IMR-90 (cell line): ENCODE measurements around the gene OPRL1. TPM values are rescaled to one million over a fixed set of nuclear protein-coding genes. Genes with fewer than 3 reads are reported as not detected.

Experiments
- ATAC-seq: fragments of 200-7000 bp; cut with Tn5 transposase; 2 replicates; pipeline ENCODE4 v1.9.1; 2020; ENCODE audit warnings: low read depth, mild to moderate bottlenecking, moderate library complexity
- BruUV-seq: library from RNA; stranded (reverse); fragments of 400-500 nt; replicated peaks from 2 replicates; lab custom pipeline; 2021; lab: Mats Ljungman, UMichigan
- CTCF ChIA-PET: fragments of 300-600 bp; formaldehyde crosslinking; extraction: SDS; loops from one replicate; lab custom pipeline; 2021; ENCODE audit warnings: antibody characterized with exemption; lab: Yijun Ruan, JAX
- POLR2A ChIA-PET: fragments of 300-600 bp; sonication (Branson Sonifier 250); formaldehyde crosslinking; loops from one replicate; lab custom pipeline; 2022; ENCODE audit warnings: antibody characterized with exemption; ENCODE audit not compliant: unreplicated experiment; lab: Charles Lee
- DNase-seq: peaks from one replicate; pipeline ENCODE4 v3.0.0; 2013
- H2AFZ ChIP-seq: replicated peaks from 2 replicates; pipeline ENCODE3; 2013; ENCODE audit warnings: low read length, mild to moderate bottlenecking; ENCODE audit not compliant: poor library complexity
- H2AK5ac ChIP-seq: 2 replicates; pipeline ENCODE4 v1.6.1; 2013; ENCODE audit warnings: low read depth, low read length, inconsistent platforms
- H2AK9ac ChIP-seq: replicated peaks from 2 replicates; pipeline ENCODE3; 2013; ENCODE audit warnings: mild to moderate bottlenecking, low read depth, low read length, moderate library complexity; ENCODE audit not compliant: poor library complexity
- H2BK120ac ChIP-seq: 2 replicates; pipeline ENCODE4 v1.6.1; 2013; ENCODE audit warnings: low read depth, low read length, inconsistent platforms
- H2BK15ac ChIP-seq: 3 replicates; pipeline ENCODE4 v1.6.1; 2013; ENCODE audit warnings: low read depth, low read length, inconsistent platforms
- H2BK20ac ChIP-seq: 2 replicates; pipeline ENCODE4 v1.6.1; 2013; ENCODE audit warnings: low read depth, mild to moderate bottlenecking, inconsistent platforms, low read length, moderate library complexity
- H2BK5ac ChIP-seq: 2 replicates; pipeline ENCODE4 v1.6.1; 2013; ENCODE audit warnings: mild to moderate bottlenecking, low read depth, low read length, inconsistent platforms; ENCODE audit not compliant: poor library complexity, severe bottlenecking
- H3K14ac ChIP-seq: replicated peaks from 2 replicates; pipeline ENCODE4 v1.6.1; 2013; ENCODE audit warnings: low read depth, low read length, inconsistent platforms
- H3K18ac ChIP-seq: 2 replicates; pipeline ENCODE4 v1.6.1; 2013; ENCODE audit warnings: low read depth, low read length, control low read depth
- H3K23ac ChIP-seq: 2 replicates; pipeline ENCODE4 v1.6.1; 2013; ENCODE audit warnings: low read depth, low read length, inconsistent platforms
- H3K27ac ChIP-seq: 2 replicates; pipeline ENCODE4 v1.5.1; 2013; ENCODE audit warnings: mild to moderate bottlenecking, control low read depth, low read length; ENCODE audit not compliant: insufficient read depth
- H3K27me3 ChIP-seq: 2 replicates; pipeline ENCODE4 v1.6.1; 2013; ENCODE audit warnings: low read length; ENCODE audit not compliant: control insufficient read depth, insufficient read depth
- H3K36me3 ChIP-seq: 2 replicates; pipeline ENCODE4 v1.6.1; 2013; ENCODE audit warnings: low read length, mixed read lengths; ENCODE audit not compliant: control insufficient read depth, insufficient read depth
- H3K4ac ChIP-seq: 2 replicates; pipeline ENCODE4 v1.6.1; 2013; ENCODE audit warnings: low read depth, low read length, inconsistent platforms
- H3K4me1 ChIP-seq: 2 replicates; pipeline ENCODE4 v1.6.1; 2013; ENCODE audit warnings: low read length, mixed read lengths; ENCODE audit not compliant: control insufficient read depth, insufficient read depth
- H3K4me2 ChIP-seq: 2 replicates; pipeline ENCODE4 v1.6.1; 2013; ENCODE audit warnings: low read depth, mild to moderate bottlenecking, control low read depth, low read length, moderate library complexity
- H3K4me3 ChIP-seq: 2 replicates; pipeline ENCODE4 v1.5.1; 2013; ENCODE audit warnings: low read depth, mild to moderate bottlenecking, control low read depth, low read length, moderate library complexity; ENCODE audit not compliant: insufficient read depth
- H3K56ac ChIP-seq: 2 replicates; pipeline ENCODE4 v1.6.1; 2013; ENCODE audit warnings: low read length, inconsistent platforms; ENCODE audit not compliant: insufficient read depth; ENCODE audit errors: extremely low read depth
- H3K79me1 ChIP-seq, 2 experiments: 2 replicates each; pipeline ENCODE4 v1.6.1; 2013; ENCODE audit warnings: low read length in 2 of 2, inconsistent platforms in 1 of 2, low read depth in 1 of 2
- H3K9ac ChIP-seq: 2 replicates; pipeline ENCODE4 v1.6.1; 2013; ENCODE audit warnings: low read depth, low read length, control low read depth
- H3K9me1 ChIP-seq: 2 replicates; pipeline ENCODE4 v1.6.1; 2013; ENCODE audit warnings: low read length, inconsistent platforms; ENCODE audit not compliant: insufficient read depth
- H3K9me3 ChIP-seq: 2 replicates; pipeline ENCODE4 v1.6.1; 2013; ENCODE audit warnings: low read length; ENCODE audit not compliant: control insufficient read depth, insufficient read depth
- H4K20me1 ChIP-seq: 2 replicates; pipeline ENCODE4 v1.6.1; 2013; ENCODE audit warnings: low read length, inconsistent platforms; ENCODE audit not compliant: insufficient read depth
- H4K5ac ChIP-seq: 2 replicates; pipeline ENCODE4 v1.6.1; 2013; ENCODE audit warnings: mild to moderate bottlenecking, low read depth, low read length, control low read depth
- H4K8ac ChIP-seq, 2 experiments: 2 replicates each; pipeline ENCODE4 v1.6.1; 2013; ENCODE audit warnings: low read depth in 2 of 2, low read length in 2 of 2, control low read depth in 1 of 2, inconsistent platforms in 1 of 2
- H4K91ac ChIP-seq: 2 replicates; pipeline ENCODE4 v1.6.1; 2013; ENCODE audit warnings: low read depth, low read length, inconsistent platforms; ENCODE audit not compliant: insufficient read depth
- BHLHE40 ChIP-seq: fragments of 150-350 bp; IDR thresholded peaks from 2 replicates; pipeline ENCODE4 v1.6.1; 2016; ENCODE audit warnings: mild to moderate bottlenecking, low read depth, low read length
- CEBPB ChIP-seq: IDR thresholded peaks from 2 replicates; pipeline ENCODE4 v1.6.1; 2012; ENCODE audit warnings: low read depth, low read length, improper control_type of control experiment
- CHD1 ChIP-seq: IDR thresholded peaks from 2 replicates; pipeline ENCODE4 v1.6.1; 2012; ENCODE audit warnings: low read depth, low read length, improper control_type of control experiment
- CTCF ChIP-seq: conservative IDR thresholded peaks from 2 replicates; pipeline ENCODE4 v1.5.1; 2012; ENCODE audit warnings: mild to moderate bottlenecking, low read depth, low read length, improper control_type of control experiment
- ELK1 ChIP-seq: fragments of 150-350 bp; IDR thresholded peaks from 2 replicates; pipeline ENCODE4 v1.6.1; 2016; ENCODE audit warnings: low read depth, mild to moderate bottlenecking, low read length, moderate library complexity, borderline replicate concordance
- FOS ChIP-seq: fragments of 150-350 bp; IDR thresholded peaks from 2 replicates; pipeline ENCODE4 v1.6.1; 2016; ENCODE audit warnings: low read depth, low read length
- MAFK ChIP-seq: IDR thresholded peaks from 2 replicates; pipeline ENCODE4 v1.6.1; 2012; ENCODE audit warnings: low read depth, low read length, improper control_type of control experiment
- MAZ ChIP-seq: IDR thresholded peaks from 2 replicates; pipeline ENCODE4 v1.6.1; 2012; ENCODE audit warnings: low read depth, mild to moderate bottlenecking, low read length, improper control_type of control experiment, moderate library complexity, borderline replicate concordance
- MXI1 ChIP-seq: IDR thresholded peaks from 2 replicates; pipeline ENCODE4 v1.6.1; 2012; ENCODE audit warnings: low read depth, mild to moderate bottlenecking, low read length, moderate library complexity, borderline replicate concordance
- NFE2L2 ChIP-seq: fragments of 150-350 bp; IDR thresholded peaks from 2 replicates; pipeline ENCODE4 v1.6.1; 2016; ENCODE audit warnings: low read depth, mild to moderate bottlenecking, low read length
- POLR2A ChIP-seq: IDR thresholded peaks from 2 replicates; pipeline ENCODE4 v1.6.1; 2012; ENCODE audit warnings: mild to moderate bottlenecking, low read depth, low read length
- RAD21 ChIP-seq: IDR thresholded peaks from 2 replicates; pipeline ENCODE4 v1.6.1; 2012; ENCODE audit warnings: low read length, improper control_type of control experiment
- RCOR1 ChIP-seq: IDR thresholded peaks from 2 replicates; pipeline ENCODE4 v1.6.1; 2012; ENCODE audit warnings: mild to moderate bottlenecking, low read length, improper control_type of control experiment; ENCODE audit not compliant: insufficient replicate concordance
- RFX5 ChIP-seq: IDR thresholded peaks from 2 replicates; pipeline ENCODE4 v1.8.0; 2012; ENCODE audit warnings: low read depth, mild to moderate bottlenecking, low read length, moderate library complexity
- SMC3 ChIP-seq: fragments of 150-350 bp; IDR thresholded peaks from 2 replicates; pipeline ENCODE4 v1.6.1; 2016; ENCODE audit warnings: low read depth, mild to moderate bottlenecking, antibody characterized with exemption, low read length, moderate library complexity
- USF2 ChIP-seq: fragments of 150-350 bp; IDR thresholded peaks from 2 replicates; pipeline ENCODE4 v1.6.1; 2017; ENCODE audit warnings: mild to moderate bottlenecking, antibody characterized with exemption, low read length, low read depth
- WGBS, 2 experiments: methylation state at CpG; one replicate each; pipeline versions ENCODE4 v1.1.5 to v1.1.7; 2013; ENCODE audit warnings: missing lambda C conversion rate in 2 of 2; ENCODE audit not compliant: insufficient read length in 1 of 2; ENCODE audit errors: extremely low coverage in 2 of 2; 5-methylcytosine and 5-hydroxymethylcytosine counted together
- dilution Hi-C: fragments of 300-500 bp; cut with HindIII; formaldehyde crosslinking; loops from one replicate; pipeline ENCODE4 v1.14.3; 2018; ENCODE audit warnings: low sequenced_read_pairs; ENCODE audit not compliant: unreplicated experiment
- in situ Hi-C: fragments of 300-500 bp; cut with MboI; formaldehyde crosslinking; loops from 3 replicates; pipeline ENCODE4 v1.14.3; 2019; ENCODE audit warnings: low sequenced_read_pairs, inconsistent platforms, mixed read lengths
- intact Hi-C: fragments of 100-400 bp; cut with micrococcal nuclease; formaldehyde crosslinking; loops from 2 replicates; pipeline ENCODE4 v1.10.0; 2022
- polyA plus RNA-seq, 3 experiments: library from polyadenylated mRNA; depleted of rRNA; stranded (reverse); fragments of >200 nt; gene quantifications; 2 replicates each; pipeline ENCODE4 v1.2.3, GENCODE V29; 2012; ENCODE audit warnings: low replicate concordance in 1 of 3
- total RNA-seq: library from RNA; depleted of rRNA; stranded (reverse); fragments of >200 nt; gene quantifications from 2 replicates; pipeline ENCODE4 v1.2.3, GENCODE V29; 2012

Gene OPRL1
- total and polyA plus RNA-seq, 2 of the 4 experiments (the other 2 are of a cell fraction), result 0.36 to 1.2 TPM

GRCh38 chr20:64138276-64138815 lies 58.5 kb downstream of the OPRL1 start:
- CTCF ChIA-PET, result interaction anchor here (0.6 kb wide), 1 partner anchor 64 kb away, joined by 3 read pairs; no protein-coding TSS in a partner anchor
- WGBS, 2 experiments, result 80% methylated on average over 6 of the region's 18 CpGs; no CpG with 5 or more reads in 1 of the 2 experiments

More at GRCh38 chr20:64138276-64138815, 58.5 kb downstream of the OPRL1 start:
- Histone ChIP-seq H4K5ac (no peak overlapping the region), H3K4me1 (no peaks in the 10 kb centered on the region), H2AK5ac (no peak overlapping the region), H3K23ac (no peak overlapping the region), H3K4me3 (no peak overlapping the region), H3K79me1 (no peaks in the 10 kb centered on the region), H3K14ac (no peak overlapping the region), H3K9me3 (no peaks in the 10 kb centered on the region), H3K27me3 (peaks cover 23% of the 10 kb centered on the region), H3K36me3 (no peaks in the 10 kb centered on the region), H2BK20ac (no peak overlapping the region), H4K8ac (no peak overlapping the region), H4K20me1 (no peaks in the 10 kb centered on the region), H2BK15ac (no peak overlapping the region), H2BK5ac (no peak overlapping the region), H3K18ac (no peak overlapping the region), H2AK9ac (no peak overlapping the region), H3K9me1 (no peaks in the 10 kb centered on the region), H3K27ac (no peak overlapping the region), H4K91ac (no peak overlapping the region), H3K56ac (no peak overlapping the region), H3K9ac (no peak overlapping the region), H3K4me2 (no peak overlapping the region), H2AFZ (no peak overlapping the region), H2BK120ac (no peak overlapping the region), H3K4ac (no peak overlapping the region)
- no peak for ATAC-seq
- intact Hi-C loops (no loop called here), dilution Hi-C loops (no loop called here), in situ Hi-C loops (no loop called here)
- POLR2A ChIA-PET, result no interaction called here
- BruUV-seq, result no TSS peak
- TF ChIP-seq FOS, result no peak
- no peak for TF ChIP-seq NFE2L2
- TF ChIP-seq BHLHE40, result no peak
- TF ChIP-seq MAFK, result no peak
- TF ChIP-seq SMC3, result no peak
- no peak for TF ChIP-seq CEBPB
- no peak for TF ChIP-seq CHD1
- no peak for TF ChIP-seq MXI1
- no peak for TF ChIP-seq RAD21
- TF ChIP-seq USF2, result no peak
- no peak for TF ChIP-seq ELK1
- TF ChIP-seq CTCF, result no peak
- no peak for TF ChIP-seq POLR2A
- no peak for TF ChIP-seq RCOR1
- no peak for TF ChIP-seq MAZ
- TF ChIP-seq RFX5, result no peak
- DNase-seq, result no peak
